Loucy (cell line): ENCODE results near the gene FTO.

Source experiments
- H2AFZ ChIP-seq: fragments of 200-600 bp; sonication (generic); 2 replicates; pipeline ENCODE4 v1.6.0; 2016; ENCODE audit warnings: antibody characterized with exemption, mild to moderate bottlenecking, low read length, moderate library complexity
- H3F3A ChIP-seq: fragments of 200-600 bp; 2 replicates; pipeline ENCODE4 v1.6.0; 2016; ENCODE audit warnings: antibody characterized with exemption, low read depth, mild to moderate bottlenecking
- H3K27me3 ChIP-seq: fragments of 200-600 bp; sonication (generic); 2 replicates; pipeline ENCODE4 v1.6.1; 2014; ENCODE audit warnings: low read length, mild to moderate bottlenecking; ENCODE audit not compliant: insufficient read depth, poor library complexity, severe bottlenecking
- H3K36me3 ChIP-seq: fragments of 200-600 bp; sonication (generic); 2 replicates; pipeline ENCODE4 v1.6.1; 2016; ENCODE audit warnings: low read length; ENCODE audit not compliant: insufficient read depth
- H3K4me1 ChIP-seq: fragments of 200-600 bp; sonication (generic); 2 replicates; pipeline ENCODE4 v1.5.1; 2014; ENCODE audit warnings: low read length, mild to moderate bottlenecking; ENCODE audit not compliant: insufficient read depth, poor library complexity, severe bottlenecking
- H3K4me2 ChIP-seq: fragments of 200-600 bp; sonication (generic); 2 replicates; pipeline ENCODE4 v1.6.0; 2014; ENCODE audit warnings: antibody characterized with exemption, low read length, low read depth, mild to moderate bottlenecking; ENCODE audit not compliant: poor library complexity, severe bottlenecking
- H3K4me3 ChIP-seq: fragments of 200-600 bp; sonication (generic); 2 replicates; pipeline ENCODE4 v1.5.1; 2014; ENCODE audit warnings: low read length, mild to moderate bottlenecking, mixed read lengths; ENCODE audit not compliant: poor library complexity, severe bottlenecking
- H3K79me2 ChIP-seq: fragments of 200-600 bp; sonication (generic); 2 replicates; pipeline ENCODE4 v1.6.1; 2014; ENCODE audit warnings: low read length; ENCODE audit not compliant: insufficient read depth
- H3K9ac ChIP-seq: fragments of 200-600 bp; sonication (generic); 2 replicates; pipeline ENCODE4 v1.6.0; 2014; ENCODE audit warnings: mild to moderate bottlenecking, low read depth, low read length, moderate library complexity; ENCODE audit not compliant: poor library complexity, severe bottlenecking
- H3K9me2 ChIP-seq: fragments of 200-600 bp; sonication (generic); replicated peaks from 2 replicates; pipeline ENCODE4 v1.6.1; 2016; ENCODE audit warnings: low read depth, low read length, mixed read lengths
- H3K9me3 ChIP-seq: fragments of 200-600 bp; sonication (generic); 2 replicates; pipeline ENCODE4 v1.6.1; 2014; ENCODE audit warnings: mild to moderate bottlenecking, antibody characterized with exemption, low read length, low read depth; ENCODE audit not compliant: insufficient read depth
- H4K20me1 ChIP-seq: fragments of 200-600 bp; sonication (generic); 2 replicates; pipeline ENCODE4 v1.6.0; 2014; ENCODE audit warnings: antibody characterized with exemption, low read length, mild to moderate bottlenecking; ENCODE audit not compliant: insufficient read depth, poor library complexity, severe bottlenecking
- EZH2phosphoT487 ChIP-seq: fragments of 200-600 bp; IDR thresholded peaks from 2 replicates; pipeline ENCODE4 v1.6.1; 2018; ENCODE audit warnings: antibody characterized with exemption, mild to moderate bottlenecking, moderate library complexity, borderline replicate concordance
- TF ChIP-seq, protein P1 (sequence below): fragments of 200-600 bp; sonication (generic); conservative IDR thresholded peaks from 2 replicates; pipeline ENCODE4 v1.5.1; 2014; ENCODE audit warnings: mild to moderate bottlenecking, antibody characterized with exemption, low read length

FTO gene

GRCh38 chr16:53840456-53840855 lies 136.5 kb downstream of the FTO start:
- TF ChIP-seq EZH2phosphoT487, result no peak
- TF ChIP-seq, protein P1, sequence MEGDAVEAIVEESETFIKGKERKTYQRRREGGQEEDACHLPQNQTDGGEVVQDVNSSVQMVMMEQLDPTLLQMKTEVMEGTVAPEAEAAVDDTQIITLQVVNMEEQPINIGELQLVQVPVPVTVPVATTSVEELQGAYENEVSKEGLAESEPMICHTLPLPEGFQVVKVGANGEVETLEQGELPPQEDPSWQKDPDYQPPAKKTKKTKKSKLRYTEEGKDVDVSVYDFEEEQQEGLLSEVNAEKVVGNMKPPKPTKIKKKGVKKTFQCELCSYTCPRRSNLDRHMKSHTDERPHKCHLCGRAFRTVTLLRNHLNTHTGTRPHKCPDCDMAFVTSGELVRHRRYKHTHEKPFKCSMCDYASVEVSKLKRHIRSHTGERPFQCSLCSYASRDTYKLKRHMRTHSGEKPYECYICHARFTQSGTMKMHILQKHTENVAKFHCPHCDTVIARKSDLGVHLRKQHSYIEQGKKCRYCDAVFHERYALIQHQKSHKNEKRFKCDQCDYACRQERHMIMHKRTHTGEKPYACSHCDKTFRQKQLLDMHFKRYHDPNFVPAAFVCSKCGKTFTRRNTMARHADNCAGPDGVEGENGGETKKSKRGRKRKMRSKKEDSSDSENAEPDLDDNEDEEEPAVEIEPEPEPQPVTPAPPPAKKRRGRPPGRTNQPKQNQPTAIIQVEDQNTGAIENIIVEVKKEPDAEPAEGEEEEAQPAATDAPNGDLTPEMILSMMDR, result no peak
- Histone ChIP-seq H3K9ac (no peak overlapping the region), H2AFZ (no peak overlapping the region), H3K79me2 (0 out of 2 replicates have a peak, but pooled peaks cover 3% of the 10 kb centered on the region), H3F3A (no peaks in the 10 kb centered on the region), H3K4me2 (no peak overlapping the region), H4K20me1 (no peaks in the 10 kb centered on the region), H3K9me2 (no peaks in the 10 kb centered on the region), H3K9me3 (no peaks in the 10 kb centered on the region), H3K36me3 (no peaks in the 10 kb centered on the region), H3K4me1 (peaks cover 15% of the 10 kb centered on the region), H3K4me3 (no peak overlapping the region), H3K27me3 (no peaks in the 10 kb centered on the region)

GRCh38 chr16:53841884-53842283 lies 137.9 kb downstream of the FTO start:
- H3K36me3 ChIP-seq, result no peaks in the 10 kb centered on the region
- no peak overlapping the region for H3K4me2 ChIP-seq
- H3K27me3 ChIP-seq, result no peaks in the 10 kb centered on the region
- no peaks in the 10 kb centered on the region for H4K20me1 ChIP-seq
- H3K4me3 ChIP-seq, result no peak overlapping the region
- no peaks in the 10 kb centered on the region for H3K79me2 ChIP-seq
- H3K9me3 ChIP-seq, result no peaks in the 10 kb centered on the region
- no peak overlapping the region for H3K9ac ChIP-seq
- peaks cover 21% of the 10 kb centered on the region for H3K4me1 ChIP-seq
- no peaks in the 10 kb centered on the region for H3K9me2 ChIP-seq
- no peak for TF ChIP-seq EZH2phosphoT487
- TF ChIP-seq, protein P1, result no peak
- no peak overlapping the region for H2AFZ ChIP-seq
- no peaks in the 10 kb centered on the region for H3F3A ChIP-seq

DNA sequence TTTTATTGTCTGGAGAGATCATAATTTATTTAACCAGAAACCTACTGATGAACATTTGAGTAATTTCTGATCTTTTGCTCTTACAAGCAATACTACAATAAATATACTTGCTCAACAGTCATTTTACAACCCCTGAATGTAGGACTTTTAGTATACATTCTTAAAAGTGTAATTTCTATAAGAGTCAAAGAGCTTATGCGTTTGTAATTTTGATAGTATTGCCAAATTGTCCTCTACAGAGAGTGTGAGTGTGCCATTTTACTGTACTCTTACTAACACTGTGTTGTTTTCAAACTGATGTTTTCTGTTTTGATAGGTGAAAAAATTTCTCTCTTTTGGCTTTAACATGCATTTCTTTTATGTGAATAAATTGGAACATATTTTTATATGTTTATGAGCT lies 139.1 kb downstream of the FTO start:
- Histone ChIP-seq H3F3A (no peaks in the 10 kb centered on the region), H3K4me3 (no peak overlapping the region), H3K9me2 (no peaks in the 10 kb centered on the region), H3K27me3 (no peaks in the 10 kb centered on the region), H3K36me3 (no peaks in the 10 kb centered on the region), H3K9me3 (no peaks in the 10 kb centered on the region), H3K4me2 (no peak overlapping the region), H3K4me1 (peaks cover 28% of the 10 kb centered on the region), H4K20me1 (no peaks in the 10 kb centered on the region), H2AFZ (no peak overlapping the region), H3K79me2 (no peaks in the 10 kb centered on the region), H3K9ac (no peak overlapping the region)
- TF ChIP-seq, protein P1, result no peak
- TF ChIP-seq EZH2phosphoT487, result no peak
